Muscle of back (tissue), 11 donors: Measurements from ENCODE around the gene BCL7B. TPM values are rescaled to one million over a fixed set of nuclear protein-coding genes. Genes with fewer than 3 reads are reported as not detected.
A peak's percentile ranks its signal among the peaks of the same experiment; 100 is the strongest.
"Not testable (repeated sequence)": the region's sequence is repeated elsewhere in the genome, so short reads cannot be mapped to it uniquely, and the experiment has no call there.

Experiments
- DNase-seq, 3 donors: peaks; one replicate each; pipeline versions ENCODE4 v3.0.0 to v3.0.0-alpha.2; 2013
- polyA plus RNA-seq, 10 donors: library from polyadenylated mRNA; unstranded; fragments of 120-200 nt; gene quantifications; one replicate each; pipeline ENCODE4 v1.2.1, GENCODE V29; 2013; ENCODE audit not compliant: insufficient read length in 10 of 10

The BCL7B gene
- polyA plus RNA-seq, 10 donors, result 27.2 to 34.7 (median 31.0) TPM

GRCh38 chr7:73507556-73507955 is 49.9 kb downstream of the BCL7B start:
- DNase-seq, result no peak

- DNase-seq, result no peak
Measured at GRCh38 chr7:73504920-73505319, 52.6 kb downstream of the BCL7B start.

GRCh38 chr7:73504017-73504416 is 53.5 kb downstream of the BCL7B start:
- no peak for DNase-seq

GRCh38 chr7:73503229-73503628 is 54.3 kb downstream of the BCL7B start:
- DNase-seq, result no peak

GRCh38 chr7:73496626-73497025 is 60.9 kb downstream of the BCL7B start:
- no peak for DNase-seq

DNA sequence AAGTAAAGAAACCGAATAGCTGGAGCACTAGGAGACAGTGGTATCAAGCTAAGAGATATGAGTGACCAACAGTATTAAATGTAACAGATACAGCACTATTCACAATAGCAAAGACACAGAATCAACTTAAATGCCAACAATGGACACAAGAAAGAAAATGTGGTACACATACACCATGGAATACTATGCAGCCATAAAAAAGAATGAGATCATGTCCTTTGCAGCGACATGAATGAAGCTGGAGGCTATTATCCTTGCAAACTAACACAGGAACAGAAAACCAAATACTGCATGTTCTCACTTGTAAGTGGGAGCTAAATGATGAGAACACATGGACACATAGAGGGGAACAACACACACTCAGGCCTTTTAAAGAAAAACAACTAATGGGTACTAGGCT is 62.0 kb downstream of the BCL7B start:
- not testable (repeated sequence) for DNase-seq

- DNase-seq, result peak in 2 of 3 donors; percentile 7 to 27
Measured at GRCh38 chr7:73489976-73490375, 67.5 kb downstream of the BCL7B start.

DNA sequence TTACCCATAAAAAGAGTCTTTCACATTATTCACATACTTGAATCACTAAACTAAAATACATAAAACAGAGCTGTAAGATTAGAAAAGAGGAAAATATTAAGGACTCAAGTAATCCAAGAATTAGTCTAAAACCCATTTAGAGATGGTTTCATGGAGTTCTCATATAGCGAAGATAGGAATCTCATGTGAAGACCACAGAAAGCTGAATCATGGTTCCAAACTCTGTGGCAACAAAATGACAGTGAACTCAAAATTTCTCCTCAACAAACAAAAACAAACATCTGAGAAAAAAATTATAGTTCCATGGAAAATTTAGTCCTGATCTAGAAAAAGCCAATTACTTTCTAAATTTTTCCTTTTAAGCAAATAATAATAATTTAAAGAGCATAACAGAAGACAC is 70.0 kb downstream of the BCL7B start:
- no peak for DNase-seq

Other genes starting within 250 kb of the BCL7B start
- 10 to 100 TPM; 14.2 to 19.9 (median 17.1) TPM for gene NSUN5, start 248.9 kb downstream of the BCL7B start, polyA plus RNA-seq
- gene TRIM50, start 229.6 kb downstream of the BCL7B start, polyA plus RNA-seq, result under 1 TPM; 0.19 to 0.87 (median 0.42) TPM
- under 1 TPM in 8 of 10 donors, not detected in 2; 0.12 to 0.76 (median 0.23) TPM for gene FKBP6, start 229.5 kb downstream of the BCL7B start, polyA plus RNA-seq
- 10 to 100 TPM in 7 of 10 donors, 1 to 10 TPM in 3; 8.5 to 19.7 (median 14.8) TPM for gene FZD9, start 123.9 kb downstream of the BCL7B start, polyA plus RNA-seq
- 10 to 100 TPM; 46.3 to 60.5 (median 50.3) TPM for gene BAZ1B, start 35.4 kb downstream of the BCL7B start, polyA plus RNA-seq
- 10 to 100 TPM; 21.1 to 33.8 (median 26.3) TPM for gene TBL2, start 20.9 kb upstream of the BCL7B start, polyA plus RNA-seq
- 1 to 10 TPM in 2 of 10 donors, under 1 TPM in 7, not detected in 1; 0.13 to 1.3 (median 0.22) TPM for gene MLXIPL, start 66.8 kb upstream of the BCL7B start, polyA plus RNA-seq
- gene VPS37D, start 110.1 kb upstream of the BCL7B start, polyA plus RNA-seq, result 1 to 10 TPM; 1.9 to 4.4 (median 2.6) TPM
- gene DNAJC30, start 125.8 kb upstream of the BCL7B start, polyA plus RNA-seq, result 1 to 10 TPM; 5.6 to 7.4 (median 6.6) TPM
- gene BUD23, start 125.9 kb upstream of the BCL7B start, polyA plus RNA-seq, result 10 to 100 TPM; 65.5 to 73.3 (median 69.5) TPM
- 10 to 100 TPM in 5 of 10 donors, 1 to 10 TPM in 5; 6.2 to 12.2 (median 9.9) TPM for gene STX1A, start 162.0 kb upstream of the BCL7B start, polyA plus RNA-seq
- 10 to 100 TPM in 8 of 10 donors, 1 to 10 TPM in 2; 8.6 to 14.4 (median 10.9) TPM for gene ABHD11, start 181.1 kb upstream of the BCL7B start, polyA plus RNA-seq
- gene CLDN3, start 212.6 kb upstream of the BCL7B start, polyA plus RNA-seq, result under 1 TPM in 6 of 10 donors, not detected in 4; 0.16 to 0.29 (median 0.24) TPM